ENCODE measurements around the gene COL5A1.

DNA sequence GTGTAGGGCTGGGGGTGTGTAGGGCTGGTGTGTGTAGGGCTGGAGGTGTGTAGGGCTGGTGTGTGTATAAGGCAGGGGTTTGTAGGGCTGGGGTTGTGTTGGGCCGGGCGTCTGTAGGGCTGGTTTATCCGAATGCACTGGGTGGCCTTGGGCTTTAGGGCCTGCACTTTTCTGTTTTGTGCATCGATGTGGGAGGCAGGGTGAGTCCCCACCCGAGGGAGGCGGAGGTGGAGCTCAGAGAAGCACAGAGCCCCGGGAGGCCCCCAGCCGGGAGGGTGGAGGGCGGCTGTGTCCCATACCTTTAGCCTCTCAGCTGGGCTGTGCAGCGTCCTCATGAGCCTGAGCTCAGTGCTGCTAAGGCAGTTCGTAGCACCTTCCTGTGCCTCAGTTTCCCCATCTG is 13.5 kb downstream of the COL5A1 start:
- TF ChIP-seq, protein P1, sequence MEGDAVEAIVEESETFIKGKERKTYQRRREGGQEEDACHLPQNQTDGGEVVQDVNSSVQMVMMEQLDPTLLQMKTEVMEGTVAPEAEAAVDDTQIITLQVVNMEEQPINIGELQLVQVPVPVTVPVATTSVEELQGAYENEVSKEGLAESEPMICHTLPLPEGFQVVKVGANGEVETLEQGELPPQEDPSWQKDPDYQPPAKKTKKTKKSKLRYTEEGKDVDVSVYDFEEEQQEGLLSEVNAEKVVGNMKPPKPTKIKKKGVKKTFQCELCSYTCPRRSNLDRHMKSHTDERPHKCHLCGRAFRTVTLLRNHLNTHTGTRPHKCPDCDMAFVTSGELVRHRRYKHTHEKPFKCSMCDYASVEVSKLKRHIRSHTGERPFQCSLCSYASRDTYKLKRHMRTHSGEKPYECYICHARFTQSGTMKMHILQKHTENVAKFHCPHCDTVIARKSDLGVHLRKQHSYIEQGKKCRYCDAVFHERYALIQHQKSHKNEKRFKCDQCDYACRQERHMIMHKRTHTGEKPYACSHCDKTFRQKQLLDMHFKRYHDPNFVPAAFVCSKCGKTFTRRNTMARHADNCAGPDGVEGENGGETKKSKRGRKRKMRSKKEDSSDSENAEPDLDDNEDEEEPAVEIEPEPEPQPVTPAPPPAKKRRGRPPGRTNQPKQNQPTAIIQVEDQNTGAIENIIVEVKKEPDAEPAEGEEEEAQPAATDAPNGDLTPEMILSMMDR (conservative IDR thresholded peaks at IDR 0.05), result no peak
- TF ChIP-seq ZFX (IDR thresholded peaks at IDR 0.05), result no peak

All from C4-2B (cell line).